ENCODE measurements around the gene AHSG. TPM values are rescaled to one million over a fixed set of nuclear protein-coding genes. Genes with fewer than 3 reads are reported as not detected.

The AHSG gene
- total RNA-seq, 6 experiments from 2014 or later = not detected

GRCh38 chr3:186635532-186635931 is 22.7 kb downstream of the AHSG start:
- Mint-ChIP-seq H3K36me3 (ENCODE audit: low read depth) (no peaks in the 10 kb centered on the region), H3K27me3 (ENCODE audit: insufficient read depth) (peaks cover 22% of the 10 kb centered on the region)
- TF ChIP-seq, protein P1, sequence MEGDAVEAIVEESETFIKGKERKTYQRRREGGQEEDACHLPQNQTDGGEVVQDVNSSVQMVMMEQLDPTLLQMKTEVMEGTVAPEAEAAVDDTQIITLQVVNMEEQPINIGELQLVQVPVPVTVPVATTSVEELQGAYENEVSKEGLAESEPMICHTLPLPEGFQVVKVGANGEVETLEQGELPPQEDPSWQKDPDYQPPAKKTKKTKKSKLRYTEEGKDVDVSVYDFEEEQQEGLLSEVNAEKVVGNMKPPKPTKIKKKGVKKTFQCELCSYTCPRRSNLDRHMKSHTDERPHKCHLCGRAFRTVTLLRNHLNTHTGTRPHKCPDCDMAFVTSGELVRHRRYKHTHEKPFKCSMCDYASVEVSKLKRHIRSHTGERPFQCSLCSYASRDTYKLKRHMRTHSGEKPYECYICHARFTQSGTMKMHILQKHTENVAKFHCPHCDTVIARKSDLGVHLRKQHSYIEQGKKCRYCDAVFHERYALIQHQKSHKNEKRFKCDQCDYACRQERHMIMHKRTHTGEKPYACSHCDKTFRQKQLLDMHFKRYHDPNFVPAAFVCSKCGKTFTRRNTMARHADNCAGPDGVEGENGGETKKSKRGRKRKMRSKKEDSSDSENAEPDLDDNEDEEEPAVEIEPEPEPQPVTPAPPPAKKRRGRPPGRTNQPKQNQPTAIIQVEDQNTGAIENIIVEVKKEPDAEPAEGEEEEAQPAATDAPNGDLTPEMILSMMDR (IDR thresholded peaks at IDR 0.05) = no peak

GRCh38 chr3:186636536-186636935 is 23.7 kb downstream of the AHSG start:
- H3K27me3 Mint-ChIP-seq (ENCODE audit: insufficient read depth) = peaks cover 21% of the 10 kb centered on the region
- no peak overlapping the region for H3K27ac Mint-ChIP-seq
- no peaks in the 10 kb centered on the region for H3K36me3 Mint-ChIP-seq (ENCODE audit: low read depth)
- TF ChIP-seq, protein P1 (IDR thresholded peaks at IDR 0.05) = no peak
- no peaks in the 10 kb centered on the region for H3K9me3 Mint-ChIP-seq
- DNase-seq = no peak
- H3K4me3 Mint-ChIP-seq = no peak overlapping the region
- H3K4me1 Mint-ChIP-seq (ENCODE audit: low read depth) = peaks cover 11% of the 10 kb centered on the region

More at GRCh38 chr3:186635532-186635931, 22.7 kb downstream of the AHSG start:
- no peaks in the 10 kb centered on the region for H3K9me3 Mint-ChIP-seq
- H3K27ac Mint-ChIP-seq = no peak overlapping the region
- peaks cover 5% of the 10 kb centered on the region for H3K4me1 Mint-ChIP-seq (ENCODE audit: low read depth)
- no peak for DNase-seq
- H3K4me3 Mint-ChIP-seq = no peak overlapping the region

DNA sequence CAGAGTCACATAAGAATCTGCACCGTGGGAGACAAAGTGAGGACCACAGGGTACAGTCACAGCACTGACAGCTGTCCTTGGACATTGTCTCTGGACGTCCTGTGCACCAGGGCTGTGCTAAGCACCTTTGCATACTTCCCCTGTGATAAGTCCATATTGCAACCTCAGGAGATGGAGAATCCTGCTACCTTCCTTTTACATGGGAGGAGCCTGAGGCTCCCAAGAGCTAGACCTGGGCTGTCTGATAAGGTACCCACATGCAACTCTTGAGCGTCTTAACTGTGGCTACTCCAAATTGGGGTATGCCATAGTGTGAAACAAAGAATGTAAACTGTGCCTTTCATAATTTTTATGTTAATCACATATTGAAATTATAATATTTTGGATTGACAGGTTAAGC is 24.8 kb downstream of the AHSG start:
- H3K27ac Mint-ChIP-seq = no peak overlapping the region
- no peaks in the 10 kb centered on the region for H3K9me3 Mint-ChIP-seq
- H3K27me3 Mint-ChIP-seq (ENCODE audit: insufficient read depth) = peaks cover 20% of the 10 kb centered on the region
- peaks cover 11% of the 10 kb centered on the region for H3K4me1 Mint-ChIP-seq (ENCODE audit: low read depth)
- H3K4me3 Mint-ChIP-seq = no peak overlapping the region
- H3K36me3 Mint-ChIP-seq (ENCODE audit: low read depth) = no peaks in the 10 kb centered on the region
- no peak for DNase-seq
- TF ChIP-seq, protein P1 (IDR thresholded peaks at IDR 0.05) = no peak

DNA sequence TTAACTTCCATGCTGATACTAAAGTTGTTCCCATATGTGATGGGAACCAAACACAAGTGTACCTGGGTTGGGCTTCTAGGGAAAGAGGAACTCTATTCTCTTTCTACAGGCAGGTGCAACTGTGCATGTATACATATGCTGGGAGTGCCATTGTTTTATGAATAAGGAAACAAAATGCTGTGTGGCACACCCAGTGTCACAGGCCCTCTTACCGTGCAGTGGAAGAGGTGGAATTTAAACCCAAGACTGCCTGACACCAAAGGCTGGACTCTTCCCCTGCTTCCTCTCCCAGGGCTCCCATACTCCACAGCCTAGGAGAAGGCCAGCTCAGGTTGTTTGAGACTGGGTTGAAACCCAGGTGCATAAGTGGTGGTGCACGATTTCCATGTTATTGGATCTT is 25.4 kb downstream of the AHSG start:
- H3K36me3 Mint-ChIP-seq (ENCODE audit: low read depth) = no peaks in the 10 kb centered on the region
- H3K27ac Mint-ChIP-seq = no peak overlapping the region
- no peak for DNase-seq
- no peak overlapping the region for H3K4me3 Mint-ChIP-seq
- H3K4me1 Mint-ChIP-seq (ENCODE audit: low read depth) = peaks cover 11% of the 10 kb centered on the region
- H3K9me3 Mint-ChIP-seq = no peaks in the 10 kb centered on the region
- peaks cover 26% of the 10 kb centered on the region for H3K27me3 Mint-ChIP-seq (ENCODE audit: insufficient read depth)
- TF ChIP-seq, protein P1 (IDR thresholded peaks at IDR 0.05) = no peak

DNA sequence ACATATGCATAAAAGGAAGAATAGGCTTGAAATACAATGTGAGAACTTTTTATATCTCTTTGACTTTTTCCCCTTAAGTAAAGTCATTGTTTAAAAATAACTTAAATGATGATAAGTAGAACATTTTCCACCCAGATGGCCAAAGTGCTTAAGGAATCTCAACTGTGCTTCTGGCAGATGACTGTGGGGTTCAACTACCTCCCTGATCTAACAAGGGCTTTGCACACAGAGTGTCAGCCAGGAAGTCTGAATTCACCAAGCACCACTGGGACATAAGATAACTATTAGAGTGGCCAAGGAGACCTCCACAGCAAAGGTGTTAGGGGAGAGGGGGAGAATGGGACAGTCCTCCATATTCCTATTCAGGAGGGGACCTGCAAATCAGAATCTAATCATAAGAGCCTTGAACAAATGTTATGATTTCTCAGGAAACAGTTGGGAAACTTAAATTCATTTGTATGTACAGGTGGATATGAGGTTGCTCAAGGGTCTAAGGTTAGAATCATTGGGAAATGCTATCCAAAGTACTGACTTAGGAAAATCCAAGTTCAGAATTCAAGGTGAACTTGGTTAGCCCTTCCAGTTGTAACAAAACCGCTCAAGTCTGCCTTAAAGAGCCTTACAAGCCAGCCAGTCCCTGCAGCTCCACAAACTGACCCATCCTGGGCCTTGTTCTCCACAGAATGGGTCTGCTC is 27.1 kb downstream of the AHSG start, which contains the start of gene FETUB:
TSS of gene FETUB (plus strand) at position 622 of the 695 bp plus-strand sequence. CDS start at position 684, 62 bp downstream.
- TF ChIP-seq, protein P1 (IDR thresholded peaks at IDR 0.05) = no peak
- DNase-seq = no peak
- Mint-ChIP-seq H3K4me3 (peak within 1 kb of the TSS; percentile 6), H3K9me3 (no peaks in the 10 kb centered on the region), H3K36me3 (ENCODE audit: low read depth) (no peaks in the 10 kb centered on the region), H3K27me3 (ENCODE audit: insufficient read depth) (peaks cover 31% of the 10 kb centered on the region), H3K27ac (no peak within 1 kb of the TSS), H3K4me1 (ENCODE audit: low read depth) (peaks cover 11% of the 10 kb centered on the region)
